Neural progenitor cell (in vitro differentiated cells): ENCODE results near the gene ADGRD1.

Source experiments
- EZH2 ChIP-seq: fragments of 200-600 bp; sonication (generic); IDR thresholded peaks from 2 replicates; pipeline ENCODE4 v1.6.1; 2017; ENCODE audit warnings: antibody characterized with exemption, mild to moderate bottlenecking, moderate library complexity
- EZH2phosphoT487 ChIP-seq: fragments of 200-600 bp; sonication (generic); IDR thresholded peaks from 2 replicates; pipeline ENCODE4 v1.6.1; 2017; ENCODE audit warnings: antibody characterized with exemption
- TF ChIP-seq, protein P1 (sequence below): fragments of 200-600 bp; sonication (generic); IDR thresholded peaks from 2 replicates; pipeline ENCODE4 v1.5.1; 2017; ENCODE audit warnings: antibody characterized with exemption, mild to moderate bottlenecking

GRCh38 chr12:131155131-131155530 is 201.4 kb downstream of the ADGRD1 start:
- TF ChIP-seq, protein P1, sequence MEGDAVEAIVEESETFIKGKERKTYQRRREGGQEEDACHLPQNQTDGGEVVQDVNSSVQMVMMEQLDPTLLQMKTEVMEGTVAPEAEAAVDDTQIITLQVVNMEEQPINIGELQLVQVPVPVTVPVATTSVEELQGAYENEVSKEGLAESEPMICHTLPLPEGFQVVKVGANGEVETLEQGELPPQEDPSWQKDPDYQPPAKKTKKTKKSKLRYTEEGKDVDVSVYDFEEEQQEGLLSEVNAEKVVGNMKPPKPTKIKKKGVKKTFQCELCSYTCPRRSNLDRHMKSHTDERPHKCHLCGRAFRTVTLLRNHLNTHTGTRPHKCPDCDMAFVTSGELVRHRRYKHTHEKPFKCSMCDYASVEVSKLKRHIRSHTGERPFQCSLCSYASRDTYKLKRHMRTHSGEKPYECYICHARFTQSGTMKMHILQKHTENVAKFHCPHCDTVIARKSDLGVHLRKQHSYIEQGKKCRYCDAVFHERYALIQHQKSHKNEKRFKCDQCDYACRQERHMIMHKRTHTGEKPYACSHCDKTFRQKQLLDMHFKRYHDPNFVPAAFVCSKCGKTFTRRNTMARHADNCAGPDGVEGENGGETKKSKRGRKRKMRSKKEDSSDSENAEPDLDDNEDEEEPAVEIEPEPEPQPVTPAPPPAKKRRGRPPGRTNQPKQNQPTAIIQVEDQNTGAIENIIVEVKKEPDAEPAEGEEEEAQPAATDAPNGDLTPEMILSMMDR, result no peak
- no peak for TF ChIP-seq EZH2
- TF ChIP-seq EZH2phosphoT487, result no peak
